Measurements from ENCODE around the gene USP35.
"Not testable (repeated sequence)": the region's sequence is repeated elsewhere in the genome, so short reads cannot be mapped to it uniquely, and the experiment has no call there.

Gene USP35

GRCh38 chr11:78170413-78170812 lies 18.3 kb upstream of the USP35 start:
- H3K27me3 ChIP-seq (ENCODE audit: insufficient read depth, low read length): no peaks in the 10 kb centered on the region
- H3K4me3 ChIP-seq (ENCODE audit: low read depth, low read length): no peak overlapping the region
- H3K27ac ChIP-seq (ENCODE audit: low read depth, low read length): peak overlapping the region; percentile 98; the same call in 1 of the 2 replicates
- H3K79me2 ChIP-seq (ENCODE audit: control insufficient read depth, insufficient read depth, low read length, unreplicated experiment): no peaks in the 10 kb centered on the region
- H3K36me3 ChIP-seq (ENCODE audit: insufficient read depth, low read length): peaks cover 9% of the 10 kb centered on the region; the same call in 1 of the 2 replicates
- no peak overlapping the region for H2AFZ ChIP-seq (ENCODE audit: low read length, unreplicated experiment)
- peaks cover 20% of the 10 kb centered on the region for H3K4me1 ChIP-seq (ENCODE audit: control insufficient read depth, insufficient read depth, low read length, unreplicated experiment)

DNA sequence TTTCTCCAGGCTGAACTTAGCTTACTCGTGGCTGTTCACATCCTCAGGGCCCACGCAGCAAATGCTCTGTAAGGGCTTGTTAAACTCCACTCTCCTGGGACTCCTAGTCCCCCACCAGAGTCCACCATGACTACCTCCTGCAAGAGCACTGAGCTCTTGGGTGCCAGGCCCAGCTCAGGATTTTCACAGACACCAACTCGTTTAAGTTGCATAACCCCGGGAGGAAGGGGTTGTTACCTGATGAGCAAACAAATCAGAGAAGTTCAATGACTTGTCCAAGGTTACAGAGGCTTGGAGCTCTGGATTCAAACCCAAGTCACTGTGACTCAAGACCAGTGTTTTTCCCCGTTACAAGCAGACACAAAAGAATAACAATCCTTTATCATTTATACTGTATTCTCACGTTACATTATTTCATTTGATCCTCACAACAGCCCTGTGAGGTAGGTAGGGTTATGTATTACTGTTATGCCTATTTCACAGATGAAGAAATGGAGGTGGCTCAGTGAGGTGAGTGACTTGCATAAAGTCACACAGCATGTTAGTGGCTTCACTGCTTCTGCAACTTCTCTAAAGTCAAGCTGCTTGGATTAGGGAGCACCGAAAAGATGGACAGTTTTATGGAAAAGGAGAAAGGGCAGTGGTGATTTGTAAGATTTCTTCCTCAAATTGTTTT lies 17.7 kb upstream of the USP35 start:
- no peaks in the 10 kb centered on the region for H3K79me2 ChIP-seq (ENCODE audit: control insufficient read depth, insufficient read depth, low read length, unreplicated experiment)
- H2AFZ ChIP-seq (ENCODE audit: low read length, unreplicated experiment): no peak overlapping the region
- H3K4me3 ChIP-seq (ENCODE audit: low read depth, low read length): no peak overlapping the region
- H3K27ac ChIP-seq (ENCODE audit: low read depth, low read length): no peak overlapping the region
- no peaks in the 10 kb centered on the region for H3K27me3 ChIP-seq (ENCODE audit: insufficient read depth, low read length)
- H3K4me1 ChIP-seq (ENCODE audit: control insufficient read depth, insufficient read depth, low read length, unreplicated experiment): peaks cover 20% of the 10 kb centered on the region
- peaks cover 9% of the 10 kb centered on the region; the same call in 1 of the 2 replicates for H3K36me3 ChIP-seq (ENCODE audit: insufficient read depth, low read length)

DNA sequence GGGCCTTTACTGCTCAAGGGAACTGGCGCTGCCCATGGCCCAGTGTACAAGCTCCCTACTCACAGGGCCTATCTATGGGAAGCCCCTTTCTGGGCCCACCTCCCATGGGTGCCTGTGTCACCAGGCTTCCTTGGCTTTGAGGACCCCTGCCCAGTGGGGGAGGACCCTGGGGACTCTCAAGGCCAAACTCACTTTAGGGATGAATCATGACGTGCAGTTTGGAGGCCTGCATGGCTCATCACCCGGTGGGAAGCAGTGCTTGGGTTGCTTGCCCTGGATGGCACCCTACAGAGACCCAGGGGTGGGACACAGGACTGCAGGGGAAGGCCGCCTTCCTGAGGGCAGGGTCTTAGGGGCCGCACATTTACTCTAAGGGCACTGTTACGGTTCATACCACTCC lies 16.8 kb upstream of the USP35 start:
- no peak overlapping the region for H3K27ac ChIP-seq (ENCODE audit: low read depth, low read length)
- peaks cover 12% of the 10 kb centered on the region; the same call in 1 of the 2 replicates for H3K36me3 ChIP-seq (ENCODE audit: insufficient read depth, low read length)
- H3K79me2 ChIP-seq (ENCODE audit: control insufficient read depth, insufficient read depth, low read length, unreplicated experiment): no peaks in the 10 kb centered on the region
- H3K27me3 ChIP-seq (ENCODE audit: insufficient read depth, low read length): no peaks in the 10 kb centered on the region
- peaks cover 20% of the 10 kb centered on the region for H3K4me1 ChIP-seq (ENCODE audit: control insufficient read depth, insufficient read depth, low read length, unreplicated experiment)
- H3K4me3 ChIP-seq (ENCODE audit: low read depth, low read length): no peak overlapping the region
- H2AFZ ChIP-seq (ENCODE audit: low read length, unreplicated experiment): no peak overlapping the region

DNA sequence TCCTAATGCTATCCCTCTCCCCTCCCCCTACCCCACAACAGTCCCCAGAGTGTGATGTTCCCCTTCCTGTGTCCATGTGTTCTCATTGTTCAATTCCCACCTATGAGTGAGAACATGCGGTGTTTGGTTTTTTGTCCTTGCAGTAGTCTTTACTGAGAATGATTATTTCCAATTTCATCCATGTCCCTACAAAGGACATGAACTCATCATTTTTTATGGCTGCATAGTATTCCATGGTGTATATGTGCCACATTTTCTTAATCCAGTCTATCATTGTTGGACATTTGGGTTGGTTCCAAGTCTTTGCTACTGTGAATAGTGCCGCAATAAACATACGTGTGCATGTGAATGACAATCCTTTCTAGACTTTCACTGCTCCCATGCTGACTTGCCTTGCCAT lies 12.9 kb upstream of the USP35 start:
- H2AFZ ChIP-seq (ENCODE audit: low read length, unreplicated experiment); H3K27ac ChIP-seq (ENCODE audit: low read depth, low read length); H3K27me3 ChIP-seq (ENCODE audit: insufficient read depth, low read length); H3K4me1 ChIP-seq (ENCODE audit: control insufficient read depth, insufficient read depth, low read length, unreplicated experiment); H3K4me3 ChIP-seq (ENCODE audit: low read depth, low read length); H3K79me2 ChIP-seq (ENCODE audit: control insufficient read depth, insufficient read depth, low read length, unreplicated experiment): not testable (repeated sequence)
- H3K36me3 ChIP-seq (ENCODE audit: insufficient read depth, low read length): peaks cover 13% of the 10 kb centered on the region; the same call in 1 of the 2 replicates

GRCh38 chr11:78176605-78177141 lies 12.0 kb upstream of the USP35 start:
- H3K4me3 ChIP-seq (ENCODE audit: low read depth, low read length): no peak overlapping the region
- H2AFZ ChIP-seq (ENCODE audit: low read length, unreplicated experiment): no peak overlapping the region
- H3K27ac ChIP-seq (ENCODE audit: low read depth, low read length): no peak overlapping the region
- H3K4me1 ChIP-seq (ENCODE audit: control insufficient read depth, insufficient read depth, low read length, unreplicated experiment): peaks cover 8% of the 10 kb centered on the region
- H3K36me3 ChIP-seq (ENCODE audit: insufficient read depth, low read length): peaks cover 19% of the 10 kb centered on the region; the same call in 1 of the 2 replicates
- peaks cover 2% of the 10 kb centered on the region for H3K79me2 ChIP-seq (ENCODE audit: control insufficient read depth, insufficient read depth, low read length, unreplicated experiment)
- no peaks in the 10 kb centered on the region for H3K27me3 ChIP-seq (ENCODE audit: insufficient read depth, low read length)

DNA sequence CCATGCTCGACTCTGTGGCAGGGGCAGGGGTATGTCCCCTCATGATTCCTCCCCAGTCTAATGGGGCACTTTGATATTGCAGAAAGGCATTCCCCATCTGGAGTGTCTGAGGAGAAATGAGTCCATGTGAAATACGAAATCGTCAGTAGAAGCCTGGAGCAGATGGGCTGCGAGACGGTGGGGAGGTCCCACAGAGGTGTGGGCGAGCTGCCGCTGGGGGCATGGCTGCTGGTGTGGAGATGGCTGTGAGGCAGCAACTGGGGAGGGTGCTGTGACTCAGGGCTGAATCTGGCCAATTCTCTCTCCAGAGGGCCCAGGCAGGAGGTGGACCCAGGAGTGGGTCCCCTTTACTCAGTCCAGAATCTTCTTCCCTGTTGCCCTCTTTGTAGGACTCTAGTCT lies 11.5 kb upstream of the USP35 start:
- Histone ChIP-seq H3K27ac (ENCODE audit: low read depth, low read length) (no peak overlapping the region), H2AFZ (ENCODE audit: low read length, unreplicated experiment) (no peak overlapping the region), H3K4me1 (ENCODE audit: control insufficient read depth, insufficient read depth, low read length, unreplicated experiment) (peaks cover 8% of the 10 kb centered on the region), H3K27me3 (ENCODE audit: insufficient read depth, low read length) (no peaks in the 10 kb centered on the region), H3K79me2 (ENCODE audit: control insufficient read depth, insufficient read depth, low read length, unreplicated experiment) (peaks cover 2% of the 10 kb centered on the region), H3K4me3 (ENCODE audit: low read depth, low read length) (no peak overlapping the region), H3K36me3 (ENCODE audit: insufficient read depth, low read length) (peaks cover 19% of the 10 kb centered on the region; the same call in 1 of the 2 replicates)

- no peak overlapping the region for H3K27ac ChIP-seq (ENCODE audit: low read depth, low read length)
- H3K36me3 ChIP-seq (ENCODE audit: insufficient read depth, low read length): peaks cover 10% of the 10 kb centered on the region; the same call in 1 of the 2 replicates
Measured at GRCh38 chr11:78179459-78180071, 9.2 kb upstream of the USP35 start.

GRCh38 chr11:78180751-78181150 lies 8.0 kb upstream of the USP35 start:
- Histone ChIP-seq H3K36me3 (ENCODE audit: insufficient read depth, low read length) (peaks cover 14% of the 10 kb centered on the region; the same call in 1 of the 2 replicates), H3K79me2 (ENCODE audit: control insufficient read depth, insufficient read depth, low read length, unreplicated experiment) (peaks cover 10% of the 10 kb centered on the region), H3K27ac (ENCODE audit: low read depth, low read length) (no peak overlapping the region), H3K27me3 (ENCODE audit: insufficient read depth, low read length) (no peaks in the 10 kb centered on the region), H2AFZ (ENCODE audit: low read length, unreplicated experiment) (no peak overlapping the region), H3K4me1 (ENCODE audit: control insufficient read depth, insufficient read depth, low read length, unreplicated experiment) (peaks cover 14% of the 10 kb centered on the region), H3K4me3 (ENCODE audit: low read depth, low read length) (no peak overlapping the region)

More at GRCh38 chr11:78179459-78180071, 9.2 kb upstream of the USP35 start:
- peaks cover 8% of the 10 kb centered on the region for H3K4me1 ChIP-seq (ENCODE audit: control insufficient read depth, insufficient read depth, low read length, unreplicated experiment)
- no peak overlapping the region for H3K4me3 ChIP-seq (ENCODE audit: low read depth, low read length)
- peaks cover 4% of the 10 kb centered on the region for H3K79me2 ChIP-seq (ENCODE audit: control insufficient read depth, insufficient read depth, low read length, unreplicated experiment)
- H3K27me3 ChIP-seq (ENCODE audit: insufficient read depth, low read length): no peaks in the 10 kb centered on the region
- H2AFZ ChIP-seq (ENCODE audit: low read length, unreplicated experiment): no peak overlapping the region

DNA sequence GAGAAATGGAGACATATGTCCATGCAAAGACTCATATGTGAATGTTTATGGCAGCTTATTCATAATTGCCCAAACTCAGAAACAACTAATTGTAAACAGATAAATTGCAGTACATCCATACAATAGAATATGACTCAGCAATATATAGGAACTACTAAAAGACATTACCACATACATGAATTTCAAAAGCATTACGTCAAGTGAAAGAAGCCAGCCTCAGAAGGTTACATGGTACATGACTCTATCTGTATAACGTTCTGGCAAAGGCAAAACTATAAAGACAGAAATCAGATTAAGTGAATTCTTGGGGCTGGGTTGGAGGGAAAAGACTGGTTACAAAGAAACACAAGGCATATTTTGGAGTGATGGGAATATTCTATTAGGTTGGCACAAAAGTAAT lies 7.5 kb upstream of the USP35 start:
- no peak overlapping the region; the same call in 1 of the 2 replicates for H3K27ac ChIP-seq (ENCODE audit: low read depth, low read length)
- H3K79me2 ChIP-seq (ENCODE audit: control insufficient read depth, insufficient read depth, low read length, unreplicated experiment): peaks cover 10% of the 10 kb centered on the region
- peaks cover 17% of the 10 kb centered on the region for H3K4me1 ChIP-seq (ENCODE audit: control insufficient read depth, insufficient read depth, low read length, unreplicated experiment)
- H3K4me3 ChIP-seq (ENCODE audit: low read depth, low read length): no peak overlapping the region
- H2AFZ ChIP-seq (ENCODE audit: low read length, unreplicated experiment): no peak overlapping the region
- H3K36me3 ChIP-seq (ENCODE audit: insufficient read depth, low read length): peaks cover 12% of the 10 kb centered on the region; the same call in 1 of the 2 replicates
- no peaks in the 10 kb centered on the region for H3K27me3 ChIP-seq (ENCODE audit: insufficient read depth, low read length)

DNA sequence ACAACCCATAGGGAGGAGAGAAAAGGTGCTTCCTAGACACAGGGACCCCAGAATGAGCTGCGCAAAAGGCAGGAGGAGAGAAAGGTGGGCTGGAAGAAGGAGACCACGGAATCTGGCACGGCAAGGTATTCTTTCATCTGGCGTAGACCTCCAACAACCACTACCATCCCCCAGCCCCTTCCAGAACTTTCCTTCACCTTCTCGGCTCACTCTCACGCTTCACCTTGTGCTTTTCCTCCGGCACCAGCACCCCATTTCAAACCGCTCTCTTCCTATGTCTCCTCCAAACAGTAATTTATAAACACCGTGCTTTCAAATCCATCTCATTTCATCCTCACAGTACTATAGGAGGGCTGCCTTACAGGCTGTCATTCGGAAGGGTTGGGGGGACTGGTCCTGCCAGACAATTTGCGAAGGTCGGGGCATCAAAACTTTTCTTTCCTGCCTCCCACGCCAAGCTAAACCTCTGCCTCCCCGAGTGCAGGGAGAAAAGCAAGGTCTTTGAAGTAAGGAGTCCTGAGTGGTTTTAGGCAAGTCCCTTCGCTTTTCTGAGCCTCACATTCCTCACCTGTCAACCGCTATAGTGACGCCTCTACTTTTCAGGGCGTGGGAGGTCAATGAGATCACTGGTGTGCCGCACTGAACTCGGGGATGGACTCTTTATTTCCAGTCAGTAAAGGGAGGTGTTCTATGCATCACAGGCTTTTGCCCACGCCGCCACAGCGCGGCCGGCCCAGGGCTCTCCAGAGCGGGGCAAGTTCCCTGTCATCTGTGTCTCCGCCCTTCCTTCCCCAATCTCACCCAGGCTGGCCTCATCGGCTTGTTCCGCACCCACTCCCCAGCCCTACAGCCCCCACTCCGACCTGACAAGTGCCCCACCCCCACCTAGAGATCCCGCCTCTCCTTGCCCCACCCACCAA lies 1.1 kb upstream of the USP35 start:
- Histone ChIP-seq H3K4me3 (ENCODE audit: low read depth, low read length) (peak overlapping the region; percentile 86), H2AFZ (ENCODE audit: low read length, unreplicated experiment) (peak overlapping the region; percentile 57), H3K27me3 (ENCODE audit: insufficient read depth, low read length) (no peaks in the 10 kb centered on the region), H3K36me3 (ENCODE audit: insufficient read depth, low read length) (0 out of 2 replicates have a peak, but pooled peaks cover 4% of the 10 kb centered on the region), H3K27ac (ENCODE audit: low read depth, low read length) (peak overlapping the region; percentile 3; the same call in 1 of the 2 replicates), H3K4me1 (ENCODE audit: control insufficient read depth, insufficient read depth, low read length, unreplicated experiment) (peaks cover 42% of the 10 kb centered on the region), H3K79me2 (ENCODE audit: control insufficient read depth, insufficient read depth, low read length, unreplicated experiment) (peaks cover 57% of the 10 kb centered on the region)

Measured in ACC112 (cell line).